ENCODE results near the gene PDE4D.
A peak's percentile ranks its signal among the peaks of the same experiment; 100 is the strongest.
"Not testable (repeated sequence)": the region's sequence is repeated elsewhere in the genome, so short reads cannot be mapped to it uniquely, and the experiment has no call there.

Gene PDE4D

DNA sequence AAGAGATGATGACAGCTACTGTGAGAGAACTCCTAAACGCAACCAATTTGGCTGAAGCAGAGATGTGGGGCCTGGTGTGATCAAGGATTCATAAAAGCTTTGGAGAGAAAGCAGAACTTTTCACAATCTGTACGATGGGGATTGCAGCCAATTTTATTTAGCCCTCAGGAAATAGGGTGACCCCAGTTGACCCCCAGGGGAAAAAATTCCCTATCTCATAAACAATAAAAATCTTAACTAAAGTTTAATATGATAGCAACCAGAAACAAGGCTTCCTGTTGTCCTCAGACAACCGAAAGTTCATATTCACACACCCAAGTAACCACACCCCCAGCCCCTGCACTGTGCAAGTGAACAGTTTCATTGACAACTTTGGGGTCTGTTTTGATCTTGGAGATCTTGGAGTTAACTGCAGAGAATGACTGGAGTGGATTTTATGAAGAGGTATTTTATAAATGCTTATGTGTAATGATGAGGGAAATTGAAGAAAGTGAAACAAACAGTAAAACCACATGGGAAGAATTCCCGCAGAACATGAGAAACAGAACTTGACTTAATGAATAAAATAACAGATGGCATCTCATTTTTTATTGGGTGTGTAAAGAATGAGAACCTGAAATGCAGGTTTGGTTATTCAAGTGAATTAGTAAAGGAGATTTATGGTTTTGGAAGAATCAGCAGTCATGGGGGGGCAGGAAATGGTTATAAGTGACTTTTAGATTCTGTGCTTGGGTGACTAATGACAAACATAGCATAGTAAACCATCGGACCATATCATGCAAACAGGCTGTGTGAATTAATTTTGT is 94.5 kb downstream of the PDE4D start:
- no peak for DNase-seq

DNA sequence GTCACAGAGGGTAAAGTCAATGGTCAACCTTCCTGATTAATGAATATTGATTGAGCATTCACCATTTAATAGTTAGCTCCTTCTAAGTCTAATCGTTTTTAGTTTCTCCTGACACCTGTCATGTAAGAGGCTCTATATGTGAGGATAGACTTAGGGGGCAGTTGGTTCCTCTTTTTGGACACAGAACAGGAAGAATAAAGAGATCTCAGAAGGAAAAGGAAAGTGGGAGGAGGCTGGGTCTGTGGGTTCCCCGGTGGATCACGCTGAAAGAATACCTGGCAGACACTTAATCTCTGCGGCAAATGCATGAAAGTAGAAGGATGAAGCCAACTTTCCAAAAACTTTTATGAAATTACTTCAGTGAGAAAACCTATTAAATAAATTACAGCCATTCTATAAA is 98.4 kb downstream of the PDE4D start:
- DNase-seq = no peak

- no peak for DNase-seq
These were observed 100.4 kb downstream of the PDE4D start for GRCh38 chr5:59792983-59793585.

DNA sequence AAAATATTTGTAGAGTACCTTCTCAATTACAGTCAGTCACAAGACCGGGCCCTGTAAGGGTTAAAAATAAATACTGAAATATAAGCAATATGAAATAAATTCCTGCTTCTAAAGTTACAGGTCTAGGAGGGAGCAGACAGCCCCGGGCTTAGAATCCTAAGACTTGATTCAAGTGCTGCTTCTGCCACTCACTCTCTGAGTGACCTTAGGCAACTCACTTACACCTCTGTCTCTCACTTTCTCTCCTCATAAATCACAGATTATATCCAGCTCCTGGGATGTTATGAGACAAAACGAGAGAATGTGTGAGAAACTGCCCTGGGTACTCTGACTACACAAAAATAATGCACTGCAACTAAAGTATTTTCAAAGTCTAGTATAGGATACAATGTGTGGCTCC is 101.9 kb downstream of the PDE4D start:
- no peak for DNase-seq

DNA sequence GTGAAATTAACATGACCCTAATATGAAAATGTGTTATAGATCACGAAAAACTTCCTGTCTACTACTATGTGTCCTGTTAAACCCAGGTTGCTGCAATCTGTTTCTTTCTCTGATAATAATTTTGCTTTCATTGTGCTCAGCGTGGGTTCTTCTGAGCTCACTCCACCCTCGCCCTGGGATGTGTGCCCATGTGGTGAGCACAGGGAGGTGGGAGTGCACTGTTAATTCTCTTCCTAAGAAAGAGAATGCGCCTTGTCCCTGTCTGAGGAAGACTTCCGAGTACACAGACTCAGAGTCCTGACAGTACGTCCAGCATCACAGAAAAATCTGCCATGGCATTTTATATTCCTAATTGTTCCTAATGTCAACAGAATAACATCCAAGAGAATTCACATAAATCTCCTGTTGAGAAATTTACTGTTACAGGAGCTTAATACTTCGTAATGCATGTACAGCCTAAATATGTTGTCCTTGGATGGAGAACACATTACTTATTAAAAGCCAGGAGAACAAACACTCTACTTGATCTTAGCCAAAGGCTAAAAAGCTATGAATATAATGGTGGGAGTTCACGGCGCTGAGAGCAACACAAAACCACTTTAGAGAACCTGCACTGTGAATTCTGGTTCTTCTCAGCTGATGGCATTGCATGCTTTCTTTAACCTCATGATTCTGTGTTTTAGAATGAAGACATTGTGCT is 102.6 kb downstream of the PDE4D start:
- no peak for DNase-seq

DNA sequence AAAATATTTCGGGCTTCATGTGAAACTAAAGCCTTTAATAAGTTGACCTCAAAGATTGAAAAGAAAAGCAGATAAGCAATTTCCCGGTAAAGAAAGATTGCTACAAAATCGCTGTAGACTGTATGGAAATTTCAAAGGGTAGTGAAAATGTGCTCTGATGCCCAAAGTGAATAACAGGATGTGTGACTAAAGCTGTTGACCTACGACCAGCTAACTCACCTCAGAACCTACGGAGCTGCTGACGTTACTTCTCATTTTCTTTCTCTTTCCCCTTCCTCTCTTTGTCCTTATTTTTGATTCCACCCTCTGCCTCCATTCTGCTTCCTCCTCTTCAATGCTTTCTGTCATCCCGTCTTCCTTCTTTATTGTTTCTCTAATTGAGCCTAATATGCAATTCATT is 103.2 kb downstream of the PDE4D start:
- no peak for DNase-seq

DNA sequence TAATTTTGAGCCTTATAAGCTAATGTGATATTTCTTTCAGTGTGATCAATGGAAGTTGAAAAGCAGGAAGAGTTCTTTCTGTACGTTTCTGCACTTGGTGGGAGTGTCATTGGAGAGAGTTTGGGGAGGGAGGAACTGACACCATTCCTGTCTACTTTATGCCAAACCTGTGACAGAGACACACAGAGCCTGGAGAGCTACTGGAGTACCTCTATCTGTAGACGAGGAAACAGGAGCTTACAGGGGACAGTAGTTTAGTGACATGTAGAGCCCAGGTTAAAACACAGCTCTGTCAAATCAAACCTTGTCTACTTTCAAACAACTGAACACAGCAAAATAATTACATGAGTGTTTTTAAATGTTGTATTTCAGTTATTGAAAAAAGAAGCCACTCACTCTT is 103.6 kb downstream of the PDE4D start:
- no peak for DNase-seq

DNA sequence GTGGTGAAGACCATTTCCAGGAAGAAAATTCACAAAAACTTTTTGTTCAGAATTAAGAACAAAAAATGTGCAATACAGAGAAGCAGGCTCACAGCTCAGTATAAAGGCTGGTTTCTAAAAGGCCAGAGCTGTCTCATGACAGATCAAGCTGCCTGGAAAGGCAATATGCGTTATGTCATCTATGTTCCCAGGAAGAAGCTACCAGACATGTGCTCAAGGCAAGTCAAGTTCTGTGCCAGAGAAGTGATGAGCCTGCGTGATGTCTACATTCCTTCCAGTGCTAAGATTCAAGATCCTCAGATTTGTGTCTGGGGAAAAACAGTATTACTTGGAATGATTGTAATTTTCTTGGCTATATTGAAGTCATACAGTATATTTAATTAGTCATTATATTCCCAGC is 104.3 kb downstream of the PDE4D start:
- DNase-seq = no peak

DNA sequence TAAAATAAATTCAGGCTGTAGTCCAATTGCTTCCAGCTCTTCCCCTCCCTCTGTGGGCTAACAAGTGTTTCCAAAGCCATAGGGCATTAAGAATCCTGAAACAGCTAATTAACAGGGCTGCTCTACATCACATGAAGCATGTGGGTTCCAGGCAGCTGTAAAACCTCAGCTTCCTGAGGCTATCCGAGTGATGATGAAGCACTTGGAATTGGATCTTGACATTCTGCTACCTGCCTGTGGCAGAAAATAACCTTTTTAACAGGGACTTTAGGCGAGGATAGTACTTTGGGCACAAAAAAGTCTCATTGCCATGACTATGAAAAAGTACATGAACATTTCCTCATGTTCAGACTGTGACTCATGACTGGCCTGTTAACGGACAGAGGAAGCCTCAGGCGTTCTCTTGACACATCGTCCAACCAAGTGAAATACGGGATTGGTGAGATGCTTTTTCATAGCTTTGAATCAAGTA is 107.2 kb downstream of the PDE4D start:
- no peak for DNase-seq

GRCh38 chr5:59785676-59786333 is 107.7 kb downstream of the PDE4D start:
- DNase-seq = no peak

DNA sequence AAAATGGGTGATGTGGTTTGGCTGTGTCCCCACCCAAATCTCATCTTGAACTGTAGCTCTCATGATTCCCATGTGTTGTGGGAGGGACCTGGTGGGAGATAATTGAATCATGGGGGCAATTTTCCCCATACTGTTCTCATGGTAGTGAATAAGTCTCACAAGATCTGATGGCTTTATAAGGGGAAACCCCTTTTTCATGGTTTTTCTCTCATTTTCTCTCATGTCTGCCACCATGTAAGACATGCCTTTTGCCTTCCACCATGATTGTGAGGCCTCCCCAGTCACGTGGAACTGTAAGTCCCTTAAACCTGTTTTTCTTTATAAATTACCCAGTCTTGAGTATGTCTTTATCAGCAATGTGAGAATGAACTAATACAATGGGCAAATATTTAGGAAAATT is 108.8 kb downstream of the PDE4D start:
- not testable (repeated sequence) for DNase-seq

- DNase-seq = no peak
These were observed 110.3 kb downstream of the PDE4D start for GRCh38 chr5:59783264-59783663.

GRCh38 chr5:59782856-59783255 is 110.7 kb downstream of the PDE4D start:
- DNase-seq = no peak

- no peak for DNase-seq
These were observed 114.1 kb downstream of the PDE4D start for GRCh38 chr5:59779453-59779852.

DNA sequence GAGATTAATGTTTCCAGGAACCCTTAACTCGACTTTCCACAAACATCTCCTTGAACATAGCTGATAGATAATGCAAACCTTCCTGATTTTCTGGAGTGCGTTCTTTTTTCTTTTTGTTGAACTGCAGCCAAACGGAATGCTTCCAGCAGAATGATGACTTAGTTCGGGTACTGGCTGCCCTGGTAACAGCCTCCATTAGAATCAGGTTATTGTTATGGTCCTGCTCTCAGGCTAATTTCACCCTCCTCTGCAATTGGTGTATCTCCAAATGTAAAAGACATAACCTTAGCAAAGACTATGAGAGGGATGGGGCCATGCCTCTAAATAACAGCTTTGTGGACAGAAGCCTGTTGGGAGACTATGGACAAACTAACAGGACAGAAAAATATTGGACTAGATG is 116.5 kb downstream of the PDE4D start:
- DNase-seq = no peak

DNA sequence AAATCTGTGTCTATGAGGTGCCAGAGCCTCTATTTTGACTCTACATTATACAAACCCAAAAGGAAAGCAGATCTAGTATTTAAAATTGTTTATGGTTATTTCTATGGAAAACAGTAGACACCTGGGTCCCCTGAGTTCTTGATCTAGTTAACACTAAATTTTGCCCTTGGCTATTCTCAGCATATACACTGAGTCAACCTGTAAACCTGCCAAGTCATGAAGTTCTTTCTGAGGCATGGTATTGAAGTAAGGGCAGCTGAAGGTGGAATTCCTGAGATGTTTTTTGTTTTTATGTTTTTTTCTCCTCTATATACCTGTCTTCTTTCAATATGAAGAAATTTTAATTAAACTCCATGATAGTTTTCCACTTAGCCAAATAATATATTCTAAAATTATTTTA is 120.2 kb downstream of the PDE4D start:
- DNase-seq = no peak

DNA sequence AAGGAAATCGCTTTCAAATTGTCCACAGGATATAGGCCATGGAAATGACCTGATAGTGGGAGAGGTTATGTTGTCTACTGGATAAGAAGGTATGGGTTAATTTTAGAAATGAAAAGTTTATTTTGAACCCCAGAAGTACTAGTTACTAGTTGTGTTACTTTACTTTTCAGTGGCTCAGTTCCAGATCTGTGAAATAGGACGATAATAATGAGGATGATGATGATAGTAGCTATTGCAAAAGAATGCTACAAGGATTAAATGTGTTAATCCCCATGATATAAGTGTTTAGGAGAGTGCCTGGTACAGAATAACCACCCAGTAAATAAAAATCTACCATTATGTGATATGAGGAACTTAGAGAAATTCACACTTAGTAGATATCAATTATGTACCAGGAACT is 120.8 kb downstream of the PDE4D start:
- DNase-seq = no peak

- DNase-seq = no peak
These were observed 121.3 kb downstream of the PDE4D start for GRCh38 chr5:59772206-59772605.

DNA sequence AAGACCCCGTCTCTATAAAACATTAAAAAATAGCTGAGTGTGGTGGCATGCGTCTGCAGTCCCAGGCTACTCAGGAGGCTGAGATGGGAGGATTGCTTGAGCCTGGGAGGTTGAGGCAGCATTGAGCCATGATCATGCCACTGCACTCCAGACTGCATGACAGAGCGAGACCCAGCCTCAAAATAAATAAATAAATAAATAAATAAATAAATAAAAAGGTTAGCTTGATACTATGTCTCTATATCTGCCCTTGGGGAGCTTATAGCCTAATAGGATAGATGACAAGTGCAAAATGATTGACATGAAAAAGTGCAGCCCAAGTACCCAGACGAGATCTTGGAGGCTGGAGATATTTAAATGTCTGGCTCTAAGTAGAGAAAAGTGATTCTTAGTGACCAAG is 122.6 kb downstream of the PDE4D start:
- no peak for DNase-seq

GRCh38 chr5:59769832-59770231 is 123.7 kb downstream of the PDE4D start:
- no peak for DNase-seq

DNA sequence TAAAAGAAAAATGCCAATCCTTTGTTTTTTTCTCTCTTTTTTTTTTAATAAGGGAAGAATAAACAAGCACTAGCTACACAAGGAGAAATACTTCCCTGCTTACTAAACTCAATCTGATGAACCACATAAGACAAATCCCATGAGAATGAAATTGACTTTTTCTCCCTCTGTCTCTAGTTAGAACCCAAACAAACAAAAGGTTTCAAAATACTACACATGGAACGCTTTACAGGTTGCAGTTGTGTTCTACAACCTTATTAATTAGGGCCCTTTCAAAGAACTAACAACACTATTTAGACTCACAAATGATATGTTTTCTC is 124.5 kb downstream of the PDE4D start:
- no peak for DNase-seq

DNA sequence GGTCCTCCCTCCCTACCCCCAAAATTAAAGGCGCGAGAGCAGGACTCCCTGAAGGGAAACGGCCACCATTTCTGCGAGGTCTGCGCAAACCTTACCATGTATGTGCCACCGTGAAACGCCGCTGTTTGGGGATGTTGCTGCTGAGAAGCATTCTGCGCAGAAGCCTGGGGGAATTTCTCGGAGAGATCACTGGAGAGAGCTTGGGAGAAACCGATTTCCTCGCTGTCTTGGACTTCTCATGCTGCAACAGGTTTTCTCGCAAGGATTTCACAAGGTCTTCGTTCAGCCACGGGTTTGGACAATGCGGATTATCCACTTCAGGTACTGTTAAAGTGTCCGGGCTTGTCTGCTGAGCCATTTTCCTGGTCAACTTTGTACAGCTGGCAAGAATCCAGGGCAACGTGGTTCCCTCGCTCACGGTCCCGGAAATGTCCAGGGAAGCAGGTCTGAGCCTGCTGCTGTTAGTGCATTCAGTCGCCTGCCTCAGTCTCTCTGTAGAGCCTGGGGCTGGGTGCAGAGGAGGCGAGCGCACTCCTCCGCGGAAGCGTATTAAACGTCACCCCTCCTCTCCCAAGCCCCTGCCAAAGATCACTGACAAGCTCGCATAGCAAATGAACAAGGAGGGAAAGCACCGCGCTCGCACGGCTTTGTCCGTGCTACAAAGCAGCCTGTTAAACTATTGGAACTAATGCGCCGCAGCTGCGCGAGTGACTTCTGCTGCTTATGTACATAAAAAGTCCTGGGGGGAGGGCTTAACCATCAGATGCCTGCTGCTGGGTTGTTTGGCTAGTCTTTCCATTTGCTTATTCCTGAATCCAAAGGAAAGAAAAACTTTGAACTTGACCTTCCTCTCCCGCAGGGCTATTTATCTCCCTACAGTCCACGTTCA is 125.1 kb downstream of the PDE4D start:
- peak; percentile 43 for DNase-seq

DNA sequence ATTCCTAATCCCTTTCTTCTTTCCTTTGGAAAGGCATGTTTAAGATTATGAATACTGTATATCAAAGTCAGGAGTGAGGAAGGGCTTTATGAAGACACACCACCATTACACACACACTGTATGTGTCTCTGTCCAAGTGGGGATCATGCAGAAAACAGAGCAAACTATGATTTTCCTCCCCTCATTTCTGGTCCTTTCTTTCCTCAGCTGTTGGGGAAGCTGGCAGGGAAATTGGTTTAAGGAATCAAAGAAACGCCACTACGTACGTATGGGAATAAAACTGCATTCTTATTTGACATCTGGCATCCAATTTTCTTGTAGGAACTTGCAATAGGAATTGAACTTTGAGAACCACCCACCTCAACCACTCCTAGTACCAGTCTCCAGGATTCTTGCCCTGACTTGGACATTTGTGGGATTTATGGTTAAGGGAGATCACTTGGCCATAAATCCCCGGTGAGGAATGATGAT is 125.8 kb downstream of the PDE4D start:
- DNase-seq = no peak

All from NCI-H1092 (cell line).